Stimulated activated naive B cell treated with anti-CD40 and anti-IgM and Interleukin-4, amounts not matched to agents 10 μg/mL and 1 μg/mL and 100 μg/mL, for 72 hours (primary cell): ENCODE data around the gene TBC1D22B.

Experiments used
- ATAC-seq, 2 donors: fragments of 150-1000 bp; cut with Tn5 transposase; replicated peaks; 2 replicates each; pipeline ENCODE4 v1.10.0; 2021; ENCODE audit warnings: moderate library complexity in 1 of 2
- DNase-seq: peaks from one replicate; pipeline ENCODE4 v3.0.0; 2021
- H3K27ac Mint-ChIP-seq: one replicate; pipeline ENCODE4 v1.8.0; 2022; ENCODE audit warnings: mild to moderate bottlenecking, mixed read lengths
- H3K27me3 Mint-ChIP-seq, 2 donors: one replicate each; pipeline ENCODE4 v1.8.0; 2022; ENCODE audit warnings: mixed read lengths in 2 of 2
- H3K36me3 Mint-ChIP-seq, 2 donors: one replicate each; pipeline ENCODE4 v1.8.0; 2022; ENCODE audit warnings: mixed read lengths in 2 of 2, mild to moderate bottlenecking in 1 of 2
- H3K4me1 Mint-ChIP-seq, 2 donors: one replicate each; pipeline ENCODE4 v1.8.0; 2022; ENCODE audit warnings: mixed read lengths in 2 of 2, mild to moderate bottlenecking in 1 of 2
- H3K4me3 Mint-ChIP-seq, 2 donors: one replicate each; pipeline ENCODE4 v1.8.0; 2022; ENCODE audit warnings: mild to moderate bottlenecking in 2 of 2, mixed read lengths in 2 of 2, moderate library complexity in 1 of 2
- H3K9me3 Mint-ChIP-seq, 2 donors: one replicate each; pipeline ENCODE4 v1.8.0; 2022; ENCODE audit warnings: mixed read lengths in 2 of 2, mild to moderate bottlenecking in 1 of 2

The TBC1D22B gene

GRCh38 chr6:37230104-37230503 lies 27.5 kb upstream of the TBC1D22B start:
- no peak overlapping the region for H3K27ac Mint-ChIP-seq
- H3K4me1 Mint-ChIP-seq: peaks cover 0 to 3% of the 10 kb centered on the region in 2 donors
- ATAC-seq (no peak), DNase-seq (no peak)
- H3K4me3 Mint-ChIP-seq: no peak overlapping the region
- H3K9me3 Mint-ChIP-seq: no peaks in the 10 kb centered on the region
- H3K36me3 Mint-ChIP-seq: no peaks in the 10 kb centered on the region
- peaks cover 0 to 9% of the 10 kb centered on the region in 2 donors for H3K27me3 Mint-ChIP-seq

GRCh38 chr6:37232430-37233017 lies 25.0 kb upstream of the TBC1D22B start:
- ATAC-seq (no peak), DNase-seq (no peak)
- no peaks in the 10 kb centered on the region for H3K9me3 Mint-ChIP-seq
- peaks cover 0 to 8% of the 10 kb centered on the region in 2 donors for H3K4me1 Mint-ChIP-seq
- H3K36me3 Mint-ChIP-seq: no peaks in the 10 kb centered on the region
- no peak overlapping the region for H3K27ac Mint-ChIP-seq
- H3K27me3 Mint-ChIP-seq: peaks cover 0 to 9% of the 10 kb centered on the region in 2 donors
- H3K4me3 Mint-ChIP-seq: no peak overlapping the region

GRCh38 chr6:37233541-37233940 lies 24.0 kb upstream of the TBC1D22B start:
- peaks cover 0 to 9% of the 10 kb centered on the region in 2 donors for H3K27me3 Mint-ChIP-seq
- H3K27ac Mint-ChIP-seq: no peak overlapping the region
- peaks cover 4 to 13% of the 10 kb centered on the region in 2 donors for H3K4me1 Mint-ChIP-seq
- no peaks in the 10 kb centered on the region for H3K36me3 Mint-ChIP-seq
- DNase-seq (no peak), ATAC-seq (no peak)
- no peaks in the 10 kb centered on the region for H3K9me3 Mint-ChIP-seq
- H3K4me3 Mint-ChIP-seq: no peak overlapping the region

DNA sequence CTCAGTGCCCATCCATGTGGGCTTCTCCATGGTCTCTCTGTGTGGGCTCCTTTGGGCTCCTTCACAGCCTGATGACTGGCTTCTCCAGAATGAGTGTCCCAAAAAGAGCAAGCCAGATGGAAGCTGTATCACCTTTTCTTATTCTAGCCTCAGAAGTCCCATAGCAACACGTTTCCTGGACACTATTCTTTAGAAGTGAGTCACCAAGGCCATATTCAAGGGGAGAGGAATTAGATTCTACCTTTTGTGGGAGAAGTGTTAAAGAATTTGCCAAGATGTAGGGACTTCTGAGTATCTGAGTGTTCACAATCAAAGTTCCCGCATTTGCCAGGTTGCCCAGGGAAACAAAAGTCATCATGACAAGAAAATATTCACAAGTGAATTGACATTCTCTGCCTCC lies 20.7 kb upstream of the TBC1D22B start:
- DNase-seq (no peak), ATAC-seq (no peak)
- H3K4me3 Mint-ChIP-seq: no peak overlapping the region
- peaks cover 19 to 20% of the 10 kb centered on the region in 2 donors for H3K4me1 Mint-ChIP-seq
- peak overlapping the region; percentile 53 for H3K27ac Mint-ChIP-seq
- H3K27me3 Mint-ChIP-seq: peaks cover 0 to 9% of the 10 kb centered on the region in 2 donors
- no peaks in the 10 kb centered on the region for H3K9me3 Mint-ChIP-seq
- no peaks in the 10 kb centered on the region for H3K36me3 Mint-ChIP-seq

DNA sequence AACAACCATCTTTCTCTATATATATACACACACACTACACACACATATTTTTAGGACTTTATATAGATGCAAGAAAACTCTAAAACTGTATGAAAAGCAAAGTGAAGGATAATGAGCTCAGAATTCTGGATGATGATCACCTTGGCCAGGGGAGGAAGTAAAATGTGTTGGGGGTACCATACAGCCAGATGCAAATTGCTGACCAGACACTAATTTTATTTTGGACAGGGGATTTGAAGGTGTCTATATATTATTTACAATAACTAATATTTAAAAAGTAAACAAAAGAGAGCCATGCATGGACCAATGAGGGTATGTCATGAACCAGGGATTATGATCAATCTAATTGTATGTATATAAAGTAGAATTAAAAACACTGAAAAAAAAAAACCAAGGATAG lies 19.8 kb upstream of the TBC1D22B start:
- Mint-ChIP-seq H3K27me3 (peaks cover 0 to 5% of the 10 kb centered on the region in 2 donors), H3K36me3 (no peaks in the 10 kb centered on the region), H3K27ac (no peak overlapping the region), H3K4me3 (no peak overlapping the region), H3K9me3 (no peaks in the 10 kb centered on the region), H3K4me1 (peaks cover 27 to 28% of the 10 kb centered on the region in 2 donors)
- DNase-seq (no peak), ATAC-seq (no peak)

- Mint-ChIP-seq H3K27ac (no peak overlapping the region), H3K4me3 (no peak overlapping the region), H3K4me1 (peaks cover 26 to 30% of the 10 kb centered on the region in 2 donors), H3K36me3 (no peaks in the 10 kb centered on the region), H3K9me3 (no peaks in the 10 kb centered on the region), H3K27me3 (no peaks in the 10 kb centered on the region)
- ATAC-seq: no peak
- DNase-seq: no peak
These were observed 19.2 kb upstream of the TBC1D22B start for GRCh38 chr6:37238381-37238780.

GRCh38 chr6:37239526-37239925 lies 18.0 kb upstream of the TBC1D22B start:
- no peak for DNase-seq
- no peaks in the 10 kb centered on the region for H3K27me3 Mint-ChIP-seq
- H3K9me3 Mint-ChIP-seq: no peaks in the 10 kb centered on the region
- no peak overlapping the region for H3K4me3 Mint-ChIP-seq
- H3K27ac Mint-ChIP-seq: peak overlapping the region; percentile 75
- H3K36me3 Mint-ChIP-seq: no peaks in the 10 kb centered on the region
- ATAC-seq: no peak
- peaks cover 28 to 34% of the 10 kb centered on the region in 2 donors for H3K4me1 Mint-ChIP-seq

- Mint-ChIP-seq H3K36me3 (no peaks in the 10 kb centered on the region), H3K27me3 (no peaks in the 10 kb centered on the region), H3K9me3 (no peaks in the 10 kb centered on the region), H3K4me3 (peak overlapping the region in 1 of 2 donors; percentile 20), H3K27ac (peak overlapping the region; percentile 75), H3K4me1 (peaks cover 28 to 34% of the 10 kb centered on the region in 2 donors)
- DNase-seq (peak; percentile 77), ATAC-seq (peak; percentile 90 to 92)
These were observed 17.4 kb upstream of the TBC1D22B start for GRCh38 chr6:37239950-37240713.

DNA sequence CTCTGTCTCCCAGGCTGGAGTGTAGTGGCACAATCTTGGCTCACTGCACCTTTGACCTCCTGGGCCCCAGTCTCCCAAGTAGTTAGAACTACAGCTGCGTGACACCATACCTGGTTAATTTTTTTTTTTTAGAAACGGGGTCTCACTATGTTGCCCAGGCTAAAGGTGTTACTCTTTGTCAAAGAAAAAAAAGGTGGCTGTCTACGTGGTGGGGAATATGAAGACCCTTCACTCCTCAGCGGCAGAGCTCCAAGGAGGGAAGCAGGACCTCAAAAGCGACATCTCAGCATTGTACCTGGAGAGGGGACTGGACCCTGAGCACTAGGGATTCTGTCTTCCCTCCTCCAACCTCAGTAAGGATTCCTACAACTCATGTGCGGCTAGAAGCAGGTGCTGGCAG lies 16.4 kb upstream of the TBC1D22B start:
- Mint-ChIP-seq H3K36me3 (peaks cover 0 to 4% of the 10 kb centered on the region in 2 donors), H3K27ac (no peak overlapping the region), H3K9me3 (no peaks in the 10 kb centered on the region), H3K4me1 (peaks cover 28 to 34% of the 10 kb centered on the region in 2 donors), H3K27me3 (peaks cover 0 to 6% of the 10 kb centered on the region in 2 donors), H3K4me3 (no peak overlapping the region)
- DNase-seq (no peak), ATAC-seq (no peak)

- Mint-ChIP-seq H3K4me3 (no peak overlapping the region), H3K36me3 (peaks cover 0 to 4% of the 10 kb centered on the region in 2 donors), H3K4me1 (peaks cover 26 to 34% of the 10 kb centered on the region in 2 donors), H3K27me3 (peaks cover 0 to 9% of the 10 kb centered on the region in 2 donors), H3K9me3 (no peaks in the 10 kb centered on the region), H3K27ac (peak overlapping the region; percentile 83)
- DNase-seq (no peak), ATAC-seq (no peak)
These were observed 15.7 kb upstream of the TBC1D22B start for GRCh38 chr6:37241775-37242428.

DNA sequence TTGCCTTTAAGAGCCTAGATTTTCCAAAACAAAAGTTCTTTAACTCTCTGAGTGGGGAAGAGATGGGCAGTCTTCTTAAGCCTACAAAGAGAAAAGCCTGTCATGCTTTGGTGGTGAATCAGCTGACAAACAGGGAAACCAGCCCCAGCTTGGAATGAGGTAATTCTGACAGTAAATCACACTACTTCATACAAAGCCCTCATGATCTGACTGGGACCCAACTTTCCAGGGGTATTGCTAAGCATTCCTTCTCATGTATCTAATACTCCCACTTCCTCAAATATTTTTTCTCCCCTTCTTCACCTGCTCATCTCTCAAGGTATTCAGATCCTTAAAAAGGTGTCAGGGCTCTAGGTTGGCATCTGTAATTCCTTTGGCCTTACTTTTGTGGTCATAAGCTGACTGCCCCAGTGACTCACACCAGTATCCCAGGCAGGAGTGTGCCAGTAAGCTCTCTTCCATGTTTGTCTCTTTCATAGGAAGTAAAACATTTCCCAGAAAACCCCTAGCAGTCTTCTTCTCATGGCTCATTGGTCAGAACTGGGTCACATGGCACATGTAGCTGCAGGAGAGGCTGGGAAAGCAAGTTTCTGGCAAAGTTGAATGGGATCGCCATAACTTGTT lies 15.0 kb upstream of the TBC1D22B start:
- Mint-ChIP-seq H3K4me3 (no peak overlapping the region), H3K9me3 (no peaks in the 10 kb centered on the region), H3K27ac (peak overlapping the region; percentile 16), H3K27me3 (peaks cover 0 to 9% of the 10 kb centered on the region in 2 donors), H3K4me1 (peaks cover 23 to 34% of the 10 kb centered on the region in 2 donors), H3K36me3 (peaks cover 0 to 7% of the 10 kb centered on the region in 2 donors)
- ATAC-seq (peak; percentile 23 to 32), DNase-seq (no peak)

DNA sequence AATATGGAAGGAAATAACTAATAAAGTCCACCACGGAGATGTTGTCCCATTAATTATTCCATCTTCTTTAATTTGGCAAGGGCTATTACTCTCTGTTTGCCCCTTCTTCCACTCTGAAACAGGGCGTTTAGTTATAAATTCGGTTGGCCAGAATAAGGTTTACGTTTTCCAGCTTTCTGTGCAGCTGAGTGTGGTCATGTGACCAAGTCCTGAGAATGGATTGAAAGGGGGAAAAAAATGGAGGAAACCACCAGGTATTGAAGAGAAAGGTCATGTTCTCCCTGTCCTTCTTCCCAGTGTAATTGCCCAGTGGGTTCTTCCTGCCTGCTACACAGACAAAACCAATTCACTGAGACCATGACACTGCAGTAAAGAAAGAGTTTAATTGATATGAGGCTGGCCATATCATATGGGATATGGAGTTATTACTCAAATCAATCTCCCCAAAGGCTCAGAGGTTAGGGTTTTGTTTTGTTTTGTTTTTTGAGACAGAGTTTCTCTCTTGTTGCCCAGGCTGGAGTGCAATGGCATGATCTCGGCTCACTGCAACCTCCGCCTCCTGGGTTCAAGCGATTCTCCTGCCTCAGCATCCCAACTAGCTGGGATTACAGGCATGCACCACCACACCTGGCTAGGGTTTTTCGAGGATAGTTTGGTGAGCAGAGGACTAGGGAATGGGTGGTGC lies 14.3 kb upstream of the TBC1D22B start:
- Mint-ChIP-seq H3K4me1 (peaks cover 21 to 33% of the 10 kb centered on the region in 2 donors), H3K9me3 (no peaks in the 10 kb centered on the region), H3K27me3 (peaks cover 0 to 9% of the 10 kb centered on the region in 2 donors), H3K4me3 (no peak overlapping the region), H3K36me3 (peaks cover 0 to 7% of the 10 kb centered on the region in 2 donors), H3K27ac (peak overlapping the region; percentile 25)
- DNase-seq (no peak), ATAC-seq (no peak)

- no peaks in the 10 kb centered on the region for H3K9me3 Mint-ChIP-seq
- H3K4me1 Mint-ChIP-seq: peaks cover 18 to 28% of the 10 kb centered on the region in 2 donors
- peak overlapping the region; percentile 25 for H3K27ac Mint-ChIP-seq
- H3K4me3 Mint-ChIP-seq: no peak overlapping the region
- no peak for ATAC-seq
- DNase-seq: no peak
- H3K27me3 Mint-ChIP-seq: peaks cover 0 to 9% of the 10 kb centered on the region in 2 donors
- peaks cover 0 to 7% of the 10 kb centered on the region in 2 donors for H3K36me3 Mint-ChIP-seq
These were observed 13.7 kb upstream of the TBC1D22B start for GRCh38 chr6:37243816-37244370.
